Endothelial cell of umbilical vein (primary cell): ENCODE results near the gene CPNE1. TPM values are rescaled to one million over a fixed set of nuclear protein-coding genes. Genes with fewer than 3 reads are reported as not detected.

Experiments used
- BruUV-seq: library from RNA; stranded (reverse); fragments of 400-500 nt; replicated peaks from 2 replicates; lab custom pipeline; 2021; lab: Mats Ljungman, UMichigan
- CTCF ChIA-PET: fragments of 300-600, 350-600 bp; sonication (Branson Sonifier 250); formaldehyde crosslinking; loops from one replicate; lab custom pipeline; 2021; ENCODE audit warnings: antibody characterized with exemption, inconsistent platforms; lab: Charles Lee
- POLR2A ChIA-PET: fragments of 300-600, 350-600 bp; sonication (Branson Sonifier 250); formaldehyde crosslinking; loops from one replicate; lab custom pipeline; 2021; ENCODE audit warnings: antibody characterized with exemption, inconsistent platforms; lab: Charles Lee
- DNase-seq: peaks from one replicate; pipeline ENCODE4 v3.0.0-alpha.2; 2011; ENCODE audit warnings: low read depth, low spot score
- FAIRE-seq: peaks from 2 replicates; lab custom pipeline; 2011; peaks lifted over from hg19 to GRCh38; lab: Jason Lieb, UNC
- H2AFZ ChIP-seq: 2 replicates; pipeline ENCODE4 v1.6.0; 2012; ENCODE audit warnings: low read depth, low read length, control low read depth, inconsistent platforms
- H3K27ac ChIP-seq: 2 replicates; pipeline ENCODE4 v1.5.1; 2011; ENCODE audit warnings: low read depth, mild to moderate bottlenecking, control low read depth, low read length, moderate library complexity; ENCODE audit not compliant: insufficient read depth
- H3K27me3 ChIP-seq, 2 experiments: 2 replicates each; pipeline versions ENCODE4 v1.6.0 to v1.6.1; 2011; ENCODE audit warnings: low read length in 2 of 2, mixed read lengths in 1 of 2; ENCODE audit not compliant: control insufficient read depth in 2 of 2, insufficient read depth in 2 of 2
- H3K36me3 ChIP-seq, 2 experiments: 2 replicates in 1 of 2; 3 replicates in 1 of 2; pipeline ENCODE4 v1.5.1; 2011; ENCODE audit warnings: low read length in 2 of 2, mild to moderate bottlenecking in 1 of 2, moderate library complexity in 1 of 2; ENCODE audit not compliant: control insufficient read depth in 2 of 2, insufficient read depth in 2 of 2; ENCODE audit errors: extremely low read depth in 1 of 2
- H3K4me1 ChIP-seq: 3 replicates; pipeline ENCODE4 v1.5.1; 2011; ENCODE audit warnings: mild to moderate bottlenecking, low read length; ENCODE audit not compliant: control insufficient read depth, insufficient read depth; ENCODE audit errors: extremely low read depth
- H3K4me2 ChIP-seq: 2 replicates; pipeline ENCODE4 v1.6.1; 2011; ENCODE audit warnings: low read length, control low read depth, mixed read lengths; ENCODE audit not compliant: insufficient read depth
- H3K4me3 ChIP-seq, 3 experiments: fragments of 200-600 bp in 1 of 3; sonication (generic), shearing (Covaris generic) in 1 of 3; replicated peaks in 1 of 3; 2 replicates each; pipeline ENCODE4 v1.5.1; 2011 to 2016; ENCODE audit warnings: control low read depth in 3 of 3, low read length in 3 of 3, mild to moderate bottlenecking in 2 of 3, inconsistent platforms in 1 of 3, low read depth in 1 of 3, moderate library complexity in 1 of 3; ENCODE audit not compliant: insufficient read depth in 1 of 3
- H3K79me2 ChIP-seq: 2 replicates; pipeline ENCODE4 v1.6.0; 2012; ENCODE audit warnings: low read length, inconsistent platforms; ENCODE audit not compliant: control insufficient read depth, insufficient read depth
- H3K9ac ChIP-seq: replicated peaks from 2 replicates; pipeline ENCODE3; 2011; ENCODE audit warnings: low read length, control low read depth; ENCODE audit not compliant: insufficient read depth; ENCODE audit errors: extremely low read depth
- H3K9me1 ChIP-seq: replicated peaks from 3 replicates; pipeline ENCODE4 v1.6.0; 2011; ENCODE audit warnings: mild to moderate bottlenecking, low read length; ENCODE audit not compliant: control insufficient read depth, insufficient read depth; ENCODE audit errors: extremely low read depth
- H3K9me3 ChIP-seq: replicated peaks from 2 replicates; pipeline ENCODE4 v1.5.1; 2012; ENCODE audit warnings: low read length, inconsistent platforms; ENCODE audit not compliant: control insufficient read depth, insufficient read depth
- H4K20me1 ChIP-seq: replicated peaks from 2 replicates; pipeline ENCODE3; 2011; ENCODE audit warnings: mild to moderate bottlenecking, low read length; ENCODE audit not compliant: control insufficient read depth, insufficient read depth; ENCODE audit errors: extremely low read depth
- EZH2 ChIP-seq: IDR thresholded peaks from 2 replicates; pipeline ENCODE4 v1.6.1; 2012; ENCODE audit warnings: borderline replicate concordance, low read depth, mild to moderate bottlenecking, moderate library complexity, low read length, inconsistent platforms; ENCODE audit not compliant: severe bottlenecking
- FOS ChIP-seq: IDR thresholded peaks from 2 replicates; pipeline ENCODE4 v1.6.1; 2011; ENCODE audit warnings: mild to moderate bottlenecking, low read length, moderate library complexity, borderline replicate concordance; ENCODE audit not compliant: insufficient read depth
- GATA2 ChIP-seq: IDR thresholded peaks from 2 replicates; pipeline ENCODE4 v1.7.0; 2011; ENCODE audit warnings: low read depth, mild to moderate bottlenecking, moderate library complexity, mixed read lengths, low read length; ENCODE audit not compliant: insufficient read length, insufficient read depth
- JUN ChIP-seq: IDR thresholded peaks from 2 replicates; pipeline ENCODE4 v1.6.1; 2011; ENCODE audit warnings: borderline replicate concordance, low read depth; ENCODE audit not compliant: insufficient read length, insufficient read depth
- POLR2AphosphoS5 ChIP-seq: IDR thresholded peaks from 2 replicates; pipeline ENCODE4 v1.6.1; 2012; ENCODE audit warnings: low read depth, mild to moderate bottlenecking, control low read depth, low read length, moderate library complexity; ENCODE audit not compliant: insufficient read depth
- dilution Hi-C: fragments of 300-500 bp; cut with MboI; formaldehyde crosslinking; loops from one replicate; pipeline ENCODE4 v1.15.0; 2019; ENCODE audit warnings: low sequenced_read_pairs; ENCODE audit not compliant: extremely low pct_ligation_motif_present
- intact Hi-C: fragments of 100-400 bp; cut with micrococcal nuclease; formaldehyde crosslinking; loops from one replicate; pipeline ENCODE4 v1.10.0; 2022
- polyA plus RNA-seq, 4 experiments: library from polyadenylated mRNA; depleted of rRNA in 3 of 4; stranded (reverse) in 3 of 4; unstranded in 1 of 4; fragments of >200 nt; gene quantifications; 2 replicates each; pipeline versions ENCODE4 v1.2.1 to v1.2.3, GENCODE V29; 2011 to 2012; ENCODE audit warnings: missing spikeins in 1 of 4
- total RNA-seq: library from RNA; stranded (reverse); gene quantifications from 2 replicates; pipeline ENCODE4 v1.2.3, GENCODE V29; 2021
- TF ChIP-seq, protein P1 (sequence below): IDR thresholded peaks from 2 replicates; pipeline ENCODE4 v1.6.1; 2011; ENCODE audit not compliant: insufficient read depth, insufficient read length
- TF ChIP-seq, protein P2 (sequence below), 2 donors: IDR thresholded peaks; 1 replicate in 1 of 2; 2 replicates in 1 of 2; pipeline ENCODE4 v1.5.1; 2011; ENCODE audit warnings: low read length in 2 of 2, mild to moderate bottlenecking in 2 of 2, moderate library complexity in 2 of 2, control low read depth in 1 of 2, inconsistent platforms in 1 of 2, low read depth in 1 of 2; ENCODE audit not compliant: insufficient read depth in 1 of 2; ENCODE audit errors: extremely low read depth in 1 of 2

The CPNE1 gene
- total and polyA plus RNA-seq, 2 donors (not counting 3 experiments of a cell fraction or from before 2014, with no cell fraction given): 244 to 316 TPM

DNA sequence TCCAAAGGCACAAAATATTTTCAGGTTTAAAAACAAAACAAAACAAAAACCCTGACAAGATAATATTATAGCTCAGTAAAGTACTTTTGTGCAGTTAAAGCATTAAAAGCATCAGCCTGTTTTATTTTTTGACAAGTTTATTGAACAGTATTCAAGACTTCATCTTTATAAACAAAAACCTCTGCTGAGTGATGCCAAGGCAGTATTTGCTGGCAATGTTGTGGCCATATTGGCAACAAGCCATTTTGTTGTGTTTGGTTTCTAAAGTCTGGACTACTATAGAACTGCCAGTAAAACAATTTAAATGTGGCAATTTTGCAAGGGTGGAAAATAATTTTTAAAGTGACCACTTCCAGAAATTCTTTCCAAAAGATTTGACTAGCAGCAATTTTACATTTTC lies 15.9 kb downstream of the CPNE1 start:
- intact Hi-C loops: no loop called here
- H3K9me3 ChIP-seq: no peaks in the 10 kb centered on the region
- H3K9me1 ChIP-seq: no peaks in the 10 kb centered on the region
- no peak overlapping the region for H3K4me3 ChIP-seq
- H3K36me3 ChIP-seq: peaks cover 8 to 10% of the 10 kb centered on the region in 2 experiments
- H3K4me1 ChIP-seq: no peaks in the 10 kb centered on the region
- ChIA-PET POLR2A (no interaction called here), CTCF (interaction anchor here (0.6 to 1.0 kb wide), 2 partner anchors 12 to 186 kb away, joined by 3 read pairs; no protein-coding TSS in a partner anchor)
- DNase-seq (peak; percentile 20), FAIRE-seq (no peak)
- peaks cover 7% of the 10 kb centered on the region for H4K20me1 ChIP-seq
- H3K27me3 ChIP-seq: no peaks in the 10 kb centered on the region
- H3K9ac ChIP-seq: no peak overlapping the region
- peaks cover 81% of the 10 kb centered on the region for H3K79me2 ChIP-seq
- TF ChIP-seq FOS (no peak), JUN (no peak), GATA2 (no peak), POLR2AphosphoS5 (no peak), EZH2 (no peak)
- TF ChIP-seq, protein P1, sequence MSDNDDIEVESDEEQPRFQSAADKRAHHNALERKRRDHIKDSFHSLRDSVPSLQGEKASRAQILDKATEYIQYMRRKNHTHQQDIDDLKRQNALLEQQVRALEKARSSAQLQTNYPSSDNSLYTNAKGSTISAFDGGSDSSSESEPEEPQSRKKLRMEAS: no peak
- TF ChIP-seq, protein P2, sequence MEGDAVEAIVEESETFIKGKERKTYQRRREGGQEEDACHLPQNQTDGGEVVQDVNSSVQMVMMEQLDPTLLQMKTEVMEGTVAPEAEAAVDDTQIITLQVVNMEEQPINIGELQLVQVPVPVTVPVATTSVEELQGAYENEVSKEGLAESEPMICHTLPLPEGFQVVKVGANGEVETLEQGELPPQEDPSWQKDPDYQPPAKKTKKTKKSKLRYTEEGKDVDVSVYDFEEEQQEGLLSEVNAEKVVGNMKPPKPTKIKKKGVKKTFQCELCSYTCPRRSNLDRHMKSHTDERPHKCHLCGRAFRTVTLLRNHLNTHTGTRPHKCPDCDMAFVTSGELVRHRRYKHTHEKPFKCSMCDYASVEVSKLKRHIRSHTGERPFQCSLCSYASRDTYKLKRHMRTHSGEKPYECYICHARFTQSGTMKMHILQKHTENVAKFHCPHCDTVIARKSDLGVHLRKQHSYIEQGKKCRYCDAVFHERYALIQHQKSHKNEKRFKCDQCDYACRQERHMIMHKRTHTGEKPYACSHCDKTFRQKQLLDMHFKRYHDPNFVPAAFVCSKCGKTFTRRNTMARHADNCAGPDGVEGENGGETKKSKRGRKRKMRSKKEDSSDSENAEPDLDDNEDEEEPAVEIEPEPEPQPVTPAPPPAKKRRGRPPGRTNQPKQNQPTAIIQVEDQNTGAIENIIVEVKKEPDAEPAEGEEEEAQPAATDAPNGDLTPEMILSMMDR (IDR thresholded peaks at IDR 0.05; ENCODE audit: extremely low read depth in 1 of 2, insufficient read depth in 1 of 2, low read depth in 1 of 2, low read length in 2 of 2): no peak
- H3K4me2 ChIP-seq: no peak overlapping the region
- BruUV-seq: no TSS peak
- H3K27ac ChIP-seq: no peak overlapping the region
- dilution Hi-C loops: no loop called here
- H2AFZ ChIP-seq: no peak overlapping the region
